HCT116 (cell line): ENCODE measurements around the gene MYO10. TPM values are rescaled to one million over a fixed set of nuclear protein-coding genes. Genes with fewer than 3 reads are reported as not detected.
A peak's percentile ranks its signal among the peaks of the same experiment; 100 is the strongest.

ENCODE experiments used
- ATAC-seq: fragments of 200-7000 bp; cut with Tn5 transposase; 2 replicates; pipeline ENCODE4 v1.9.1; 2020; ENCODE audit warnings: mild to moderate bottlenecking, moderate library complexity
- BruUV-seq: library from RNA; stranded (reverse); fragments of 400-500 nt; replicated peaks from 2 replicates; lab custom pipeline; 2021; lab: Mats Ljungman, UMichigan
- CTCF ChIA-PET: fragments of 300-600 bp; sonication (Branson Sonifier 250); formaldehyde crosslinking; loops from one replicate; lab custom pipeline; 2021; ENCODE audit warnings: antibody characterized with exemption; lab: Charles Lee
- POLR2A ChIA-PET: fragments of 300-600, 350-600 bp; sonication (Branson Sonifier 250); formaldehyde crosslinking; loops from one replicate; lab custom pipeline; 2021; ENCODE audit warnings: antibody characterized with exemption; lab: Charles Lee
- RAD21 ChIA-PET, 2 experiments: fragments of 300-600 bp; sonication (Branson Sonifier 250); formaldehyde crosslinking; loops; one replicate each; lab custom pipeline; 2023; ENCODE audit warnings: low total read pairs in 2 of 2; ENCODE audit not compliant: uncharacterized antibody in 2 of 2, unreplicated experiment in 2 of 2, low non-redundant PET in 1 of 2; lab: Charles Lee
- DNase-seq: peaks from one replicate; pipeline ENCODE4 v3.0.0-alpha.2; 2010; ENCODE audit warnings: low read depth, low spot score
- H2AFZ ChIP-seq: fragments of 200-600 bp; shearing (Covaris generic), sonication (generic); 2 replicates; pipeline ENCODE4 v1.6.1; 2017; ENCODE audit warnings: low read depth, mixed run types, mixed read lengths, antibody characterized with exemption, low read length; ENCODE audit not compliant: poor library complexity, severe bottlenecking
- H3K27ac ChIP-seq: 2 replicates; pipeline ENCODE4 v1.5.1; 2012; ENCODE audit warnings: low read depth, low read length
- H3K27me3 ChIP-seq: fragments of 200-600 bp; sonication (generic); 2 replicates; pipeline ENCODE4 v1.6.1; 2016; ENCODE audit warnings: mixed run types, low read length, mixed read lengths; ENCODE audit not compliant: insufficient read depth
- H3K36me3 ChIP-seq, 2 experiments: fragments of 200-500 bp in 1 of 2; fragments of 200-600 bp in 1 of 2; sonication (Bioruptor generic) in 1 of 2; sonication (generic) in 1 of 2; 2 replicates each; pipeline versions ENCODE4 v1.5.1 to v1.6.1; 2014 to 2016; ENCODE audit warnings: low read length in 2 of 2, inconsistent platforms in 1 of 2, mixed read lengths in 1 of 2, mixed run types in 1 of 2; ENCODE audit not compliant: insufficient read depth in 2 of 2, control insufficient read depth in 1 of 2
- H3K4me1 ChIP-seq, 2 experiments: fragments of 200-600 bp in 1 of 2; sonication (generic) in 1 of 2; 2 replicates each; pipeline versions ENCODE4 v1.5.1 to v1.6.1; 2012 to 2017; ENCODE audit warnings: low read length in 2 of 2, inconsistent platforms in 1 of 2, mild to moderate bottlenecking in 1 of 2, mixed read lengths in 1 of 2, mixed run types in 1 of 2, moderate library complexity in 1 of 2; ENCODE audit not compliant: insufficient read depth in 2 of 2, control insufficient read depth in 1 of 2
- H3K4me2 ChIP-seq: fragments of 200-600 bp; sonication (generic); 2 replicates; pipeline ENCODE4 v1.6.1; 2017; ENCODE audit warnings: mixed run types, low read length, mixed read lengths
- H3K4me3 ChIP-seq, 2 experiments: fragments of 200-600 bp in 1 of 2; sonication (generic) in 1 of 2; replicated peaks in 1 of 2; 2 replicates each; pipeline ENCODE4 v1.5.1; 2011 to 2016; ENCODE audit warnings: low read length in 2 of 2, control low read depth in 1 of 2, low read depth in 1 of 2, mild to moderate bottlenecking in 1 of 2, mixed read lengths in 1 of 2, mixed run types in 1 of 2
- H3K79me2 ChIP-seq: fragments of 200-600 bp; sonication (generic); 2 replicates; pipeline ENCODE4 v1.6.1; 2017; ENCODE audit warnings: mild to moderate bottlenecking, mixed run types, low read length, moderate library complexity, mixed read lengths; ENCODE audit not compliant: insufficient read depth
- H3K9ac ChIP-seq: fragments of 200-600 bp; sonication (generic); 2 replicates; pipeline ENCODE4 v1.6.1; 2016; ENCODE audit warnings: low read length, mixed read lengths
- H3K9me2 ChIP-seq: fragments of 200-600 bp; sonication (generic), shearing (Covaris generic); 2 replicates; pipeline ENCODE4 v1.6.1; 2017; ENCODE audit warnings: mixed run types, mild to moderate bottlenecking, moderate library complexity; ENCODE audit not compliant: insufficient read depth
- H3K9me3 ChIP-seq, 2 experiments: fragments of 200-500 bp in 1 of 2; fragments of 200-600 bp in 1 of 2; sonication (Bioruptor generic) in 1 of 2; sonication (generic) in 1 of 2; 2 replicates each; pipeline ENCODE4 v1.6.1; 2014 to 2017; ENCODE audit warnings: low read length in 2 of 2, mixed read lengths in 2 of 2, inconsistent platforms in 1 of 2, low read depth in 1 of 2, mild to moderate bottlenecking in 1 of 2, mixed run types in 1 of 2, moderate library complexity in 1 of 2; ENCODE audit not compliant: control insufficient read depth in 1 of 2, insufficient read depth in 1 of 2
- H4K20me1 ChIP-seq: fragments of 200-600 bp; sonication (generic), shearing (Covaris generic); 2 replicates; pipeline ENCODE4 v1.6.1; 2017; ENCODE audit warnings: mixed run types, mild to moderate bottlenecking, moderate library complexity; ENCODE audit not compliant: insufficient read depth
- FOSL1 ChIP-seq: IDR thresholded peaks from 2 replicates; pipeline ENCODE4 v1.6.1; 2012; ENCODE audit warnings: low read depth
- TCF7L2 ChIP-seq: IDR thresholded peaks from 2 replicates; pipeline ENCODE4 v1.7.0; 2011; ENCODE audit warnings: borderline replicate concordance, inconsistent platforms; ENCODE audit not compliant: insufficient read depth, insufficient read length; ENCODE audit errors: extremely low read depth
- intact Hi-C: fragments of 100-400 bp; cut with micrococcal nuclease; formaldehyde crosslinking; loops from 2 replicates; pipeline ENCODE4 v1.10.0; 2022
- total RNA-seq: library from RNA; stranded (reverse); gene quantifications from one replicate; pipeline ENCODE4 v1.2.1, GENCODE V29; 2021; ENCODE audit not compliant: unreplicated experiment
- TF ChIP-seq, protein P1 (sequence below): IDR thresholded peaks from 2 replicates; pipeline ENCODE4 v1.6.1; 2012; ENCODE audit warnings: low read depth
- TF ChIP-seq, protein P2 (sequence below), 3 experiments: fragments of 200-600 bp in 1 of 3; sonication (generic) in 1 of 3; IDR thresholded peaks in 2 of 3; conservative IDR thresholded peaks in 1 of 3; 2 replicates each; pipeline ENCODE4 v1.5.1; 2012 to 2017; ENCODE audit warnings: low read depth in 2 of 3, low read length in 2 of 3, antibody characterized with exemption in 1 of 3, borderline replicate concordance in 1 of 3, control low read depth in 1 of 3, mild to moderate bottlenecking in 1 of 3, mixed read lengths in 1 of 3, mixed run types in 1 of 3, moderate library complexity in 1 of 3; ENCODE audit not compliant: insufficient read depth in 1 of 3

MYO10 gene
- total RNA-seq, 1 experiment from 2014 or later, result 34.9 TPM

DNA sequence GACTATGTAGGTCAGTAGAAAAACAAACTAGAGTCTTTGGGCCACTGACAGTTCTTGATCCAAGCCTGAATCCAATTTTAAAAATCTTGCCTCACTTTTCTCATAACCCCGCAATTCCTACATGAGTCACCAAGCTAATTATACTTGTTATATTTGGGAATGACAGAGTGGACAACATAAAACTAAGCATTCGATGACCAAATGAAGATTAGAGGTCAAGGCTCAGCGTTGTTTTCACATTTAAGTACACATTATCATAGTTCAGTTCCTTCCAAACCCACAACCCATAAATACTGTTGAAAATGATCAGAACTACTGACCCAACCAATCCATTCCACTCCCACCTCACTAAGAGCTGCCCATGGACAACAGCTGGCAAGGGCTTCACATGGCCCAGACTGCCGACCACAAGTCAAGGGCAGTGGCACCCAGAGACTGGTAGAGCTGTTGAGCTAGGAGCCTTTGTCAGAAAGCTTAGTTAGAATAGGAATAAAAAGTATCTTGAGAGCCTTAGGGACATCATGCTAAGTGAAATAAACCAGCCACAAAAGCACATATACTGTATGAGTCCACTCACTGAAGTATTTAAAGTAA is 64.2 kb downstream of the MYO10 start (continued):
- TF ChIP-seq, protein P1, sequence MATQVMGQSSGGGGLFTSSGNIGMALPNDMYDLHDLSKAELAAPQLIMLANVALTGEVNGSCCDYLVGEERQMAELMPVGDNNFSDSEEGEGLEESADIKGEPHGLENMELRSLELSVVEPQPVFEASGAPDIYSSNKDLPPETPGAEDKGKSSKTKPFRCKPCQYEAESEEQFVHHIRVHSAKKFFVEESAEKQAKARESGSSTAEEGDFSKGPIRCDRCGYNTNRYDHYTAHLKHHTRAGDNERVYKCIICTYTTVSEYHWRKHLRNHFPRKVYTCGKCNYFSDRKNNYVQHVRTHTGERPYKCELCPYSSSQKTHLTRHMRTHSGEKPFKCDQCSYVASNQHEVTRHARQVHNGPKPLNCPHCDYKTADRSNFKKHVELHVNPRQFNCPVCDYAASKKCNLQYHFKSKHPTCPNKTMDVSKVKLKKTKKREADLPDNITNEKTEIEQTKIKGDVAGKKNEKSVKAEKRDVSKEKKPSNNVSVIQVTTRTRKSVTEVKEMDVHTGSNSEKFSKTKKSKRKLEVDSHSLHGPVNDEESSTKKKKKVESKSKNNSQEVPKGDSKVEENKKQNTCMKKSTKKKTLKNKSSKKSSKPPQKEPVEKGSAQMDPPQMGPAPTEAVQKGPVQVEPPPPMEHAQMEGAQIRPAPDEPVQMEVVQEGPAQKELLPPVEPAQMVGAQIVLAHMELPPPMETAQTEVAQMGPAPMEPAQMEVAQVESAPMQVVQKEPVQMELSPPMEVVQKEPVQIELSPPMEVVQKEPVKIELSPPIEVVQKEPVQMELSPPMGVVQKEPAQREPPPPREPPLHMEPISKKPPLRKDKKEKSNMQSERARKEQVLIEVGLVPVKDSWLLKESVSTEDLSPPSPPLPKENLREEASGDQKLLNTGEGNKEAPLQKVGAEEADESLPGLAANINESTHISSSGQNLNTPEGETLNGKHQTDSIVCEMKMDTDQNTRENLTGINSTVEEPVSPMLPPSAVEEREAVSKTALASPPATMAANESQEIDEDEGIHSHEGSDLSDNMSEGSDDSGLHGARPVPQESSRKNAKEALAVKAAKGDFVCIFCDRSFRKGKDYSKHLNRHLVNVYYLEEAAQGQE, result no peak
- peak; percentile 47; the same call in 1 of the 2 replicates for TF ChIP-seq FOSL1

DNA sequence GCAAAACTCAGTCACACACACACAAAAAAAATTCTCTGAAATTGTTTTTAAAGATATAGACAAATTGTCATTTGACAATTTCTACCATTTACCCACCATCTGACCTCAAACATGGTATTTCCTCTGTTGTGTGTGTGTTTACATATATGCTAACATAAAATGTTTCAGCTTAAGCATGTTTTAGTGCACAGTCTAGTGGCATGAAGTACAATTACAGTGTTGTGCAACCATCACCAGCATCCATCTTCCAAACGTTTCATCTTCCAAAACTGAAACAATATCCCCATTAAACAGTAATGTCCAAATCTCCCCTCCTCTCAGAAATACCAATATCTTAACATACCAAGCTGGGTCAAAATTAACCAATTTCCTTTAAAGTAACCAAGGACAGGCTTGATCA is 65.2 kb downstream of the MYO10 start:
- DNase-seq (no peak), ATAC-seq (peak; percentile 44)
- Histone ChIP-seq H3K9ac (no peak overlapping the region), H3K27me3 (no peaks in the 10 kb centered on the region), H3K4me2 (peak overlapping the region; percentile 80), H3K36me3 (peaks cover 0 to 11% of the 10 kb centered on the region in 2 experiments; a peak in 1 of 4 replicates), H3K79me2 (peaks cover 25% of the 10 kb centered on the region), H2AFZ (no peak overlapping the region), H3K9me3 (no peaks in the 10 kb centered on the region), H3K4me1 (peaks cover 37 to 46% of the 10 kb centered on the region in 2 experiments), H4K20me1 (peaks cover 5% of the 10 kb centered on the region; the same call in 1 of the 2 replicates), H3K27ac (peak overlapping the region; percentile 77; the same call in 1 of the 2 replicates), H3K4me3 (peak overlapping the region in 1 of 2 experiments; percentile 44; a peak in 2 of 4 replicates), H3K9me2 (no peaks in the 10 kb centered on the region)
- TF ChIP-seq, protein P2, sequence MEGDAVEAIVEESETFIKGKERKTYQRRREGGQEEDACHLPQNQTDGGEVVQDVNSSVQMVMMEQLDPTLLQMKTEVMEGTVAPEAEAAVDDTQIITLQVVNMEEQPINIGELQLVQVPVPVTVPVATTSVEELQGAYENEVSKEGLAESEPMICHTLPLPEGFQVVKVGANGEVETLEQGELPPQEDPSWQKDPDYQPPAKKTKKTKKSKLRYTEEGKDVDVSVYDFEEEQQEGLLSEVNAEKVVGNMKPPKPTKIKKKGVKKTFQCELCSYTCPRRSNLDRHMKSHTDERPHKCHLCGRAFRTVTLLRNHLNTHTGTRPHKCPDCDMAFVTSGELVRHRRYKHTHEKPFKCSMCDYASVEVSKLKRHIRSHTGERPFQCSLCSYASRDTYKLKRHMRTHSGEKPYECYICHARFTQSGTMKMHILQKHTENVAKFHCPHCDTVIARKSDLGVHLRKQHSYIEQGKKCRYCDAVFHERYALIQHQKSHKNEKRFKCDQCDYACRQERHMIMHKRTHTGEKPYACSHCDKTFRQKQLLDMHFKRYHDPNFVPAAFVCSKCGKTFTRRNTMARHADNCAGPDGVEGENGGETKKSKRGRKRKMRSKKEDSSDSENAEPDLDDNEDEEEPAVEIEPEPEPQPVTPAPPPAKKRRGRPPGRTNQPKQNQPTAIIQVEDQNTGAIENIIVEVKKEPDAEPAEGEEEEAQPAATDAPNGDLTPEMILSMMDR (IDR thresholded peaks at IDR 0.05 in 2 of 3, conservative IDR thresholded peaks at IDR 0.05 in 1 of 3; ENCODE audit: borderline replicate concordance in 1 of 3, insufficient read depth in 1 of 3, low read depth in 2 of 3, low read length in 2 of 3), result peak in 1 of 3 experiments; percentile 43; a peak in 1 of 6 replicates
- no peak for TF ChIP-seq TCF7L2
- no TSS peak for BruUV-seq
- ChIA-PET POLR2A (no interaction called here), RAD21 (no interaction called here), CTCF (no interaction called here)
- intact Hi-C loops, result loop anchor here (5.0 kb wide), 1 partner anchor 66 kb away; the partner anchor contains the start of gene MYO10
